Mucosa of descending colon (tissue), 3 donors: ENCODE data around the gene HBD. TPM values are rescaled to one million over a fixed set of nuclear protein-coding genes. Genes with fewer than 3 reads are reported as not detected.
"Not testable (repeated sequence)": the region's sequence is repeated elsewhere in the genome, so short reads cannot be mapped to it uniquely, and the experiment has no call there.

Source experiments
- ATAC-seq: fragments of 200-7000 bp; cut with Tn5 transposase; one replicate; pipeline ENCODE4 v1.9.1; 2020; ENCODE audit warnings: mild to moderate bottlenecking, moderate library complexity
- DNase-seq, 3 donors: peaks; one replicate each; pipeline ENCODE4 v3.0.0-alpha.2; 2020
- H3K36me3 ChIP-seq: fragments of 200-600 bp; one replicate; pipeline ENCODE4 v1.8.0; 2021; ENCODE audit warnings: low read depth, mild to moderate bottlenecking
- H3K4me1 ChIP-seq: fragments of 200-600 bp; one replicate; pipeline ENCODE4 v1.8.0; 2021; ENCODE audit warnings: low read depth, mild to moderate bottlenecking
- H3K4me3 ChIP-seq: fragments of 200-600 bp; one replicate; pipeline ENCODE4 v1.8.0; 2021; ENCODE audit warnings: mild to moderate bottlenecking
- H3K9me3 ChIP-seq: fragments of 200-600 bp; one replicate; pipeline ENCODE4 v1.8.0; 2021; ENCODE audit warnings: mild to moderate bottlenecking
- intact Hi-C, 2 donors: fragments of 100-400 bp; cut with DNase I in 1 of 2; cut with micrococcal nuclease in 1 of 2; formaldehyde crosslinking; loops; one replicate each; pipeline versions ENCODE4 v1.11.0 to v1.11.1; 2022; cut with DNase I, micrococcal nuclease
- total RNA-seq, 3 donors: library from RNA; stranded (reverse); fragmentation: NEBNext Ultra II Directional in 2 of 3; extraction: Animal tissue kit (Norgen Biotek cat#: 25700) in 2 of 3; gene quantifications; one replicate each; pipeline versions ENCODE4 v1.2.1 to v1.2.4, GENCODE V29; 2021 to 2023
- TF ChIP-seq, protein P1 (sequence below): fragments of 200-600 bp; IDR thresholded peaks from one replicate; pipeline ENCODE4 v1.8.0; 2022; ENCODE audit warnings: antibody characterized with exemption, mild to moderate bottlenecking
- donor health status: DM: no; HTN: no; CAD: no; lungs with moderate emphysema.
- donor health status: DM: no; HTN: no; CAD: no.
- donor health status: DM: no; HTN: yes; CAD: no.

HBD gene
- total RNA-seq, 3 donors from 2014 or later: not detected

GRCh38 chr11:5251746-5252145 lies 17.5 kb upstream of the HBD start:
- ATAC-seq: no peak
- no peak for DNase-seq
- intact Hi-C loops: no loop called here
- Histone ChIP-seq H3K4me3 (no peak overlapping the region), H3K4me1 (no peaks in the 10 kb centered on the region), H3K36me3 (no peaks in the 10 kb centered on the region), H3K9me3 (no peaks in the 10 kb centered on the region)
- TF ChIP-seq, protein P1, sequence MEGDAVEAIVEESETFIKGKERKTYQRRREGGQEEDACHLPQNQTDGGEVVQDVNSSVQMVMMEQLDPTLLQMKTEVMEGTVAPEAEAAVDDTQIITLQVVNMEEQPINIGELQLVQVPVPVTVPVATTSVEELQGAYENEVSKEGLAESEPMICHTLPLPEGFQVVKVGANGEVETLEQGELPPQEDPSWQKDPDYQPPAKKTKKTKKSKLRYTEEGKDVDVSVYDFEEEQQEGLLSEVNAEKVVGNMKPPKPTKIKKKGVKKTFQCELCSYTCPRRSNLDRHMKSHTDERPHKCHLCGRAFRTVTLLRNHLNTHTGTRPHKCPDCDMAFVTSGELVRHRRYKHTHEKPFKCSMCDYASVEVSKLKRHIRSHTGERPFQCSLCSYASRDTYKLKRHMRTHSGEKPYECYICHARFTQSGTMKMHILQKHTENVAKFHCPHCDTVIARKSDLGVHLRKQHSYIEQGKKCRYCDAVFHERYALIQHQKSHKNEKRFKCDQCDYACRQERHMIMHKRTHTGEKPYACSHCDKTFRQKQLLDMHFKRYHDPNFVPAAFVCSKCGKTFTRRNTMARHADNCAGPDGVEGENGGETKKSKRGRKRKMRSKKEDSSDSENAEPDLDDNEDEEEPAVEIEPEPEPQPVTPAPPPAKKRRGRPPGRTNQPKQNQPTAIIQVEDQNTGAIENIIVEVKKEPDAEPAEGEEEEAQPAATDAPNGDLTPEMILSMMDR: no peak

GRCh38 chr11:5250543-5251204 lies 16.4 kb upstream of the HBD start:
- TF ChIP-seq, protein P1: no peak
- DNase-seq (no peak), ATAC-seq (no peak)
- no peaks in the 10 kb centered on the region for H3K36me3 ChIP-seq
- intact Hi-C loops: no loop called here
- H3K9me3 ChIP-seq: no peaks in the 10 kb centered on the region
- H3K4me1 ChIP-seq: no peaks in the 10 kb centered on the region
- H3K4me3 ChIP-seq: no peak overlapping the region

GRCh38 chr11:5249807-5250396 lies 15.6 kb upstream of the HBD start, which contains the start of gene HBG1:
TSS of gene HBG1 (minus strand) at chr11:5249857. CDS start at chr11:5249804, 53 bp downstream.
- H3K36me3 ChIP-seq, H3K9me3 ChIP-seq, H3K4me3 ChIP-seq, H3K4me1 ChIP-seq, DNase-seq, intact Hi-C loops, ATAC-seq: not testable (repeated sequence)

GRCh38 chr11:5248498-5248897 lies 14.2 kb upstream of the HBD start:
- H3K9me3 ChIP-seq, intact Hi-C loops, H3K36me3 ChIP-seq, H3K4me1 ChIP-seq, H3K4me3 ChIP-seq, ATAC-seq, DNase-seq: not testable (repeated sequence)

GRCh38 chr11:5247472-5248192 lies 13.3 kb upstream of the HBD start:
- DNase-seq (no peak), ATAC-seq (no peak)
- Histone ChIP-seq H3K36me3 (no peaks in the 10 kb centered on the region), H3K4me3 (no peak overlapping the region), H3K9me3 (no peaks in the 10 kb centered on the region), H3K4me1 (no peaks in the 10 kb centered on the region)
- TF ChIP-seq, protein P1: no peak
- intact Hi-C loops: no loop called here

DNA sequence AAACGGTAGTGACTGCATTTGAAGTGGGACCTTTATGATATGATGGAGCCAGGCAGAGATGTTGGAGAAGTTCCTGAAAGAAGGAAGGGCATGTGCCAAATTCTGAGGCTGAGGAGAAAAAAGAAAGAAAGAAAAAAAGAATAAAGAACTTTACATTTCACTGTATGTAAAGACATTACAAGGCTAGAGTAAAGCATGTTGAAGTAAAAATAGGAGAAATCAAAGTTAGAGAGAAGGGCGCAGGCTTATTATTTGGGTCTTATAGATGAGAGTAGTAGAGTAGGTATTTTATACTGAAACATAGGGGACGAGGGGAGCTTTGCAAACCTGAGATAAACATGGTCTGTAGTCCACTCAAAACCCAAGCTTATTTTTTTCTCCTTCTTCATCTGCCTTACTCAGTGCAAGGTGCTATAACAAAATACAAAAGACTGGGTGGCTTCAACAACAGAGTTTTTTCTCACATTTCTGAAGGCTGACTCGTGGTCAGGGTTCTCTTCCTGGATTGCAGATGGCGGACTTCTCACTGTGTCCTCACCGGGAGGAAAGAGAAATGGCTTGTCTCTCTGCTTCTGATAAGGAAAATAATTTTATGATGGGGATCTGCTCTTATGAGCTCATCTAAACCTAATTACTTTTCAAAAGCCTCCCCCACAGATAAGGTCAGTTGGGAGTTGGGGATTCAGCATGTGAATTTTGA lies 12.6 kb upstream of the HBD start:
- TF ChIP-seq, protein P1: no peak

More for the DNA sequence above, 12.6 kb upstream of the HBD start:
- Histone ChIP-seq H3K4me1 (no peaks in the 10 kb centered on the region), H3K9me3 (no peaks in the 10 kb centered on the region), H3K4me3 (no peak overlapping the region), H3K36me3 (no peaks in the 10 kb centered on the region)
- intact Hi-C loops: no loop called here
- DNase-seq (no peak), ATAC-seq (no peak)
